Lower leg skin (tissue), 4 donors: Measurements from ENCODE around the gene PKDCC. TPM values are rescaled to one million over a fixed set of nuclear protein-coding genes. Genes with fewer than 3 reads are reported as not detected.

ENCODE experiments used
- DNase-seq, 2 donors: peaks; one replicate each; pipeline ENCODE4 v3.0.0-alpha.2; 2019; ENCODE audit warnings: low spot score in 2 of 2
- H3K4me3 ChIP-seq: fragments of 200-600 bp; sonication (generic); 2 replicates; pipeline ENCODE4 v1.5.1; 2017; ENCODE audit warnings: mild to moderate bottlenecking, low read depth; ENCODE audit not compliant: poor library complexity, severe bottlenecking
- CTCF ChIP-seq, 3 donors: fragments of 450-650 bp; IDR thresholded peaks; one replicate each; pipeline ENCODE4 v1.5.1; 2016; ENCODE audit warnings: antibody characterized with exemption in 3 of 3, mild to moderate bottlenecking in 3 of 3, moderate library complexity in 2 of 3
- POLR2A ChIP-seq, 2 donors: fragments of 450-650 bp; IDR thresholded peaks; one replicate each; pipeline ENCODE4 v1.6.1; 2016 to 2017; ENCODE audit warnings: antibody characterized with exemption in 2 of 2, mild to moderate bottlenecking in 1 of 2, moderate library complexity in 1 of 2
- WGBS, 2 donors: methylation state at CpG; one replicate each; pipeline ENCODE4 v1.1.5; 2018; 5-methylcytosine and 5-hydroxymethylcytosine counted together
- intact Hi-C: fragments of 100-400 bp; cut with DNase I; formaldehyde crosslinking; loops from one replicate; pipeline ENCODE4 v1.15.0; 2023; ENCODE audit warnings: low total_unique reads
- total RNA-seq, 4 donors: library from RNA; depleted of rRNA; stranded (reverse); fragments of >200 nt; gene quantifications; one replicate each; pipeline ENCODE4 v1.1.0, GENCODE V29; 2016

Gene PKDCC
- total RNA-seq, 4 donors from 2014 or later: 4.0 to 13.3 (median 6.2) TPM

- no peak overlapping the region for H3K4me3 ChIP-seq
- no peak for DNase-seq
- 56 to 73% methylated on average over 11 to 14 of the region's 14 CpGs for WGBS, 2 donors
- intact Hi-C loops: no loop called here
- TF ChIP-seq POLR2A (IDR thresholded peaks at IDR 0.05): no peak
- TF ChIP-seq CTCF (IDR thresholded peaks at IDR 0.05): no peak
Observed at GRCh38 chr2:42050010-42050702, 2.3 kb downstream of the PKDCC start.

GRCh38 chr2:42050703-42051542, 3.1 kb downstream of the PKDCC start:
- intact Hi-C loops: no loop called here
- 66 to 74% methylated on average over 8 of the region's 8 CpGs for WGBS, 2 donors
- TF ChIP-seq POLR2A (IDR thresholded peaks at IDR 0.05): no peak
- no peak for TF ChIP-seq CTCF (IDR thresholded peaks at IDR 0.05)
- no peak for DNase-seq
- H3K4me3 ChIP-seq: no peak overlapping the region

GRCh38 chr2:42051543-42052235, 3.9 kb downstream of the PKDCC start:
- intact Hi-C loops: no loop called here
- no peak for DNase-seq
- 74 to 81% methylated on average over 11 of the region's 11 CpGs for WGBS, 2 donors
- TF ChIP-seq POLR2A (IDR thresholded peaks at IDR 0.05) (no peak), CTCF (IDR thresholded peaks at IDR 0.05) (no peak)
- no peak overlapping the region for H3K4me3 ChIP-seq

- H3K4me3 ChIP-seq: no peak overlapping the region
- WGBS, 2 donors: 72 to 77% methylated on average over 14 of the region's 14 CpGs
- no peak for DNase-seq
- no peak for TF ChIP-seq CTCF (IDR thresholded peaks at IDR 0.05)
- no peak for TF ChIP-seq POLR2A (IDR thresholded peaks at IDR 0.05)
- intact Hi-C loops: no loop called here
Observed at GRCh38 chr2:42052702-42053481, 5.1 kb downstream of the PKDCC start.

- no peak overlapping the region for H3K4me3 ChIP-seq
- intact Hi-C loops: no loop called here
- DNase-seq: no peak
- 63 to 69% methylated on average over 6 of the region's 6 CpGs for WGBS, 2 donors
- TF ChIP-seq CTCF (IDR thresholded peaks at IDR 0.05) (no peak), POLR2A (IDR thresholded peaks at IDR 0.05) (no peak)
Observed at GRCh38 chr2:42053482-42053790, 5.6 kb downstream of the PKDCC start.
